ENCODE measurements around the gene TMEM63A. TPM values are rescaled to one million over a fixed set of nuclear protein-coding genes. Genes with fewer than 3 reads are reported as not detected.

The TMEM63A gene
- polyA plus RNA-seq, 1 donor from 2014 or later, result not detected

- Histone ChIP-seq H4K20me1 (ENCODE audit: insufficient read depth) (no peaks in the 10 kb centered on the region), H3K4me2 (ENCODE audit: low read length) (no peak overlapping the region), H3K36me3 (ENCODE audit: insufficient read depth, low read length) (no peaks in the 10 kb centered on the region), H3K9me3 (ENCODE audit: low read length) (no peaks in the 10 kb centered on the region), H3F3A (ENCODE audit: insufficient read depth, low read length, poor library complexity, severe bottlenecking) (no peaks in the 10 kb centered on the region), H3K9me2 (ENCODE audit: insufficient read depth, low read length) (no peaks in the 10 kb centered on the region), H3K27me3 (ENCODE audit: insufficient read depth, low read depth, low read length) (no peaks in the 10 kb centered on the region), H3K9ac (ENCODE audit: low read length) (no peak overlapping the region), H3K79me2 (replicated peaks; ENCODE audit: insufficient read depth, low read length) (no peaks in the 10 kb centered on the region), H3K4me3 (ENCODE audit: low read length) (no peak overlapping the region), H2AFZ (ENCODE audit: low read depth, low read length) (no peak overlapping the region), H3K27ac (ENCODE audit: low read length) (no peak overlapping the region)
- no peak for TF ChIP-seq RAD21 (conservative IDR thresholded peaks at IDR 0.05)
Observed at GRCh38 chr1:225875044-225875815, 7.0 kb downstream of the TMEM63A start.

- Histone ChIP-seq H4K20me1 (ENCODE audit: insufficient read depth) (no peaks in the 10 kb centered on the region), H3K36me3 (ENCODE audit: insufficient read depth, low read length) (no peaks in the 10 kb centered on the region), H3K4me3 (ENCODE audit: low read length) (no peak overlapping the region)
Observed at GRCh38 chr1:225874431-225874830, 7.7 kb downstream of the TMEM63A start.

GRCh38 chr1:225873281-225873850 lies 8.8 kb downstream of the TMEM63A start:
- Histone ChIP-seq H4K20me1 (ENCODE audit: insufficient read depth) (no peaks in the 10 kb centered on the region), H3F3A (ENCODE audit: insufficient read depth, low read length, poor library complexity, severe bottlenecking) (no peaks in the 10 kb centered on the region), H3K36me3 (ENCODE audit: insufficient read depth, low read length) (no peaks in the 10 kb centered on the region), H3K9me2 (ENCODE audit: insufficient read depth, low read length) (no peaks in the 10 kb centered on the region), H3K79me2 (replicated peaks; ENCODE audit: insufficient read depth, low read length) (no peaks in the 10 kb centered on the region), H3K4me2 (ENCODE audit: low read length) (no peak overlapping the region), H3K9ac (ENCODE audit: low read length) (no peak overlapping the region), H2AFZ (ENCODE audit: low read depth, low read length) (no peak overlapping the region), H3K9me3 (ENCODE audit: low read length) (no peaks in the 10 kb centered on the region), H3K27me3 (ENCODE audit: insufficient read depth, low read depth, low read length) (no peaks in the 10 kb centered on the region), H3K4me3 (ENCODE audit: low read length) (no peak overlapping the region), H3K27ac (ENCODE audit: low read length) (no peak overlapping the region)
- TF ChIP-seq POLR2AphosphoS5 (IDR thresholded peaks at IDR 0.05) (no peak), TAF1 (IDR thresholded peaks at IDR 0.05; ENCODE audit: low read depth) (no peak), SMC3 (conservative IDR thresholded peaks at IDR 0.05; ENCODE audit: poor library complexity) (no peak), CTCF (IDR thresholded peaks at IDR 0.05; ENCODE audit: poor library complexity, severe bottlenecking) (no peak), MXI1 (conservative IDR thresholded peaks at IDR 0.05; ENCODE audit: poor library complexity, severe bottlenecking) (no peak), EZH2 (IDR thresholded peaks at IDR 0.05; ENCODE audit: borderline replicate concordance, insufficient read depth, low read length, poor library complexity, severe bottlenecking) (no peak)

More at GRCh38 chr1:225874431-225874830, 7.7 kb downstream of the TMEM63A start:
- Histone ChIP-seq H2AFZ (ENCODE audit: low read depth, low read length) (no peak overlapping the region), H3K27ac (ENCODE audit: low read length) (no peak overlapping the region), H3F3A (ENCODE audit: insufficient read depth, low read length, poor library complexity, severe bottlenecking) (no peaks in the 10 kb centered on the region), H3K27me3 (ENCODE audit: insufficient read depth, low read depth, low read length) (no peaks in the 10 kb centered on the region), H3K4me2 (ENCODE audit: low read length) (no peak overlapping the region), H3K9me3 (ENCODE audit: low read length) (no peaks in the 10 kb centered on the region), H3K9me2 (ENCODE audit: insufficient read depth, low read length) (no peaks in the 10 kb centered on the region), H3K79me2 (replicated peaks; ENCODE audit: insufficient read depth, low read length) (no peaks in the 10 kb centered on the region), H3K9ac (ENCODE audit: low read length) (no peak overlapping the region)
- TF ChIP-seq EZH2 (IDR thresholded peaks at IDR 0.05; ENCODE audit: borderline replicate concordance, insufficient read depth, low read length, poor library complexity, severe bottlenecking) (no peak), CTCF (IDR thresholded peaks at IDR 0.05; ENCODE audit: poor library complexity, severe bottlenecking) (no peak), MXI1 (conservative IDR thresholded peaks at IDR 0.05; ENCODE audit: poor library complexity, severe bottlenecking) (no peak)
